ENCODE measurements around the gene CTBP1. TPM values are rescaled to one million over a fixed set of nuclear protein-coding genes. Genes with fewer than 3 reads are reported as not detected.

Gene CTBP1
- polyA plus RNA-seq, 1 donor from 2014 or later = 325 TPM

DNA sequence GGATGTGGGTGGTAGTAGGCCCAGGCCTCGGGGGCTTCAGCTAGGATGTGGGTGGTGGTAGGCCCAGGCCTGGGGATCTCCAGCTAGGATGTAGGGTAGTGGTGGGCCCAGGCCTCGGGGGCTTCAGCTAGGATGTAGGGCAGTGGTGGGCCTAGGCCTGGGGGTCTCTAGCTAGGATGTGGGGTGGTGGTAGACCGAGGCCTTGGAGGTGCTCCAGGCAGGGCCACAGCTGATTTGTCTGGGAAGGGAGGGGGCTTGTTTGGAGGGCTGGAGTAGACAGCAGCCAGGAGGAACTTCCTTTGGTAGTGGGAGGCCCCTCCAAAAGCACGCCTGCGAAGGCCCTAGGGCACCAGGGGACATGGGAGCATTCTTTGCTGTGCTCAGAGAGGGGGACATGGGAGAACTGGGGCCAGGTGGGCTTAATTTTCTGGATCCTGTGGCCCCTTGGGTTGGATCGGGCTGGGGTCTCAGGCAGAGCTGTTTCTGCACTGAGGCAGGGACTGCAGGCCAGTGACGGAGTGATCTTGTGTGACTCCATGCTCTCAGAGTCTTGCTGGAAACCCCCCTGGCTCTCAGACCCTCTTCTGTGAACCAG, 73.2 kb downstream of the CTBP1 start:
- Histone ChIP-seq H3F3A (ENCODE audit: insufficient read depth, low read length, poor library complexity, severe bottlenecking) (no peaks in the 10 kb centered on the region), H3K9ac (ENCODE audit: low read length) (no peak overlapping the region), H3K9me2 (ENCODE audit: insufficient read depth, low read length) (no peaks in the 10 kb centered on the region), H3K36me3 (ENCODE audit: insufficient read depth, low read length) (no peaks in the 10 kb centered on the region), H4K20me1 (ENCODE audit: insufficient read depth) (no peaks in the 10 kb centered on the region), H3K9me3 (ENCODE audit: low read length) (peaks cover 1% of the 10 kb centered on the region), H3K79me2 (replicated peaks; ENCODE audit: insufficient read depth, low read length) (no peaks in the 10 kb centered on the region), H3K27me3 (ENCODE audit: insufficient read depth, low read depth, low read length) (peaks cover 37% of the 10 kb centered on the region), H3K4me3 (ENCODE audit: low read length) (no peak overlapping the region), H3K4me2 (ENCODE audit: low read length) (no peak overlapping the region), H3K27ac (ENCODE audit: low read length) (no peak overlapping the region), H2AFZ (ENCODE audit: low read depth, low read length) (no peak overlapping the region)
- TF ChIP-seq RAD21 (conservative IDR thresholded peaks at IDR 0.05) (no peak), SMC3 (conservative IDR thresholded peaks at IDR 0.05; ENCODE audit: poor library complexity) (no peak), EZH2 (IDR thresholded peaks at IDR 0.05; ENCODE audit: borderline replicate concordance, insufficient read depth, low read length, poor library complexity, severe bottlenecking) (no peak), POLR2AphosphoS5 (IDR thresholded peaks at IDR 0.05) (no peak), MXI1 (conservative IDR thresholded peaks at IDR 0.05; ENCODE audit: poor library complexity, severe bottlenecking) (no peak), TAF1 (IDR thresholded peaks at IDR 0.05; ENCODE audit: low read depth) (no peak), EP300 (conservative IDR thresholded peaks at IDR 0.05; ENCODE audit: poor library complexity, severe bottlenecking) (no peak)
- TF ChIP-seq, protein P1, sequence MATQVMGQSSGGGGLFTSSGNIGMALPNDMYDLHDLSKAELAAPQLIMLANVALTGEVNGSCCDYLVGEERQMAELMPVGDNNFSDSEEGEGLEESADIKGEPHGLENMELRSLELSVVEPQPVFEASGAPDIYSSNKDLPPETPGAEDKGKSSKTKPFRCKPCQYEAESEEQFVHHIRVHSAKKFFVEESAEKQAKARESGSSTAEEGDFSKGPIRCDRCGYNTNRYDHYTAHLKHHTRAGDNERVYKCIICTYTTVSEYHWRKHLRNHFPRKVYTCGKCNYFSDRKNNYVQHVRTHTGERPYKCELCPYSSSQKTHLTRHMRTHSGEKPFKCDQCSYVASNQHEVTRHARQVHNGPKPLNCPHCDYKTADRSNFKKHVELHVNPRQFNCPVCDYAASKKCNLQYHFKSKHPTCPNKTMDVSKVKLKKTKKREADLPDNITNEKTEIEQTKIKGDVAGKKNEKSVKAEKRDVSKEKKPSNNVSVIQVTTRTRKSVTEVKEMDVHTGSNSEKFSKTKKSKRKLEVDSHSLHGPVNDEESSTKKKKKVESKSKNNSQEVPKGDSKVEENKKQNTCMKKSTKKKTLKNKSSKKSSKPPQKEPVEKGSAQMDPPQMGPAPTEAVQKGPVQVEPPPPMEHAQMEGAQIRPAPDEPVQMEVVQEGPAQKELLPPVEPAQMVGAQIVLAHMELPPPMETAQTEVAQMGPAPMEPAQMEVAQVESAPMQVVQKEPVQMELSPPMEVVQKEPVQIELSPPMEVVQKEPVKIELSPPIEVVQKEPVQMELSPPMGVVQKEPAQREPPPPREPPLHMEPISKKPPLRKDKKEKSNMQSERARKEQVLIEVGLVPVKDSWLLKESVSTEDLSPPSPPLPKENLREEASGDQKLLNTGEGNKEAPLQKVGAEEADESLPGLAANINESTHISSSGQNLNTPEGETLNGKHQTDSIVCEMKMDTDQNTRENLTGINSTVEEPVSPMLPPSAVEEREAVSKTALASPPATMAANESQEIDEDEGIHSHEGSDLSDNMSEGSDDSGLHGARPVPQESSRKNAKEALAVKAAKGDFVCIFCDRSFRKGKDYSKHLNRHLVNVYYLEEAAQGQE (IDR thresholded peaks at IDR 0.05; ENCODE audit: borderline replicate concordance) = no peak
- TF ChIP-seq, protein P2, sequence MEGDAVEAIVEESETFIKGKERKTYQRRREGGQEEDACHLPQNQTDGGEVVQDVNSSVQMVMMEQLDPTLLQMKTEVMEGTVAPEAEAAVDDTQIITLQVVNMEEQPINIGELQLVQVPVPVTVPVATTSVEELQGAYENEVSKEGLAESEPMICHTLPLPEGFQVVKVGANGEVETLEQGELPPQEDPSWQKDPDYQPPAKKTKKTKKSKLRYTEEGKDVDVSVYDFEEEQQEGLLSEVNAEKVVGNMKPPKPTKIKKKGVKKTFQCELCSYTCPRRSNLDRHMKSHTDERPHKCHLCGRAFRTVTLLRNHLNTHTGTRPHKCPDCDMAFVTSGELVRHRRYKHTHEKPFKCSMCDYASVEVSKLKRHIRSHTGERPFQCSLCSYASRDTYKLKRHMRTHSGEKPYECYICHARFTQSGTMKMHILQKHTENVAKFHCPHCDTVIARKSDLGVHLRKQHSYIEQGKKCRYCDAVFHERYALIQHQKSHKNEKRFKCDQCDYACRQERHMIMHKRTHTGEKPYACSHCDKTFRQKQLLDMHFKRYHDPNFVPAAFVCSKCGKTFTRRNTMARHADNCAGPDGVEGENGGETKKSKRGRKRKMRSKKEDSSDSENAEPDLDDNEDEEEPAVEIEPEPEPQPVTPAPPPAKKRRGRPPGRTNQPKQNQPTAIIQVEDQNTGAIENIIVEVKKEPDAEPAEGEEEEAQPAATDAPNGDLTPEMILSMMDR (IDR thresholded peaks at IDR 0.05; ENCODE audit: poor library complexity, severe bottlenecking) = no peak

DNA sequence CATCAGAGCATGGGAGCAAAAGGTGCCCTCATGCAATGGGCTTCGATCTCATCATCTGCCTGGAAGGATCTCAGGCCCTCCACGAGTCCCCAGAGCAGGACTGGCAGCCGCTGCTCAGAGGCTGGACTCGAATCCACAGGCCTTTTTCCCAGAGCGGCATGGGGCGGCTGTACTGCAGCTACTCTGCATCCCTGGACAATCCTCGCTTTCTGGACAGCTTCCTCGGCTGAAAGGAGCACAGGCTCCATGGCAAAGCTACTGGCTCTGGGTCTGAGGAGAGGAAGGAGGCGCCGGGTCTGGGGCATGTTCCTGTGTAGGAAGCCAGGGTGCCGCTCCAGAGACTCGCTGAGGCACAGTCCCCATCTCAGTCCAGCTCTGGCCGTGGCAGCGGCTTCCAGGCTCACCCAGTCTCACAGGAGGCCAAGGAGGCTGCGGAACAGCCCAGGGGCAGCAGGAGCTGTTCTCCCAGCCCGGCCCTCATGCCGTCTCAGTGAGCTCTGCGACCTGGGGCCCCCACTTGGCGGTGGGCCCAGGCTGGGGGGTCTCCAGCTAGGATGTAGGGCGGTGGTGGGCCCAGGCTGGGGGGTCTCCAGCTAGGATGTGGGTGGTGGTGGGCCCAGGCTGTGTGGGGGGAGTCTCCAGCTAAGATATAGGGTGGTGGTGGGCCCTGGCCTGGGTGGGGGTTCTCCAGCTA, 73.8 kb downstream of the CTBP1 start:
- Histone ChIP-seq H3K9me3 (ENCODE audit: low read length) (no peaks in the 10 kb centered on the region), H3K9ac (ENCODE audit: low read length) (no peak overlapping the region), H2AFZ (ENCODE audit: low read depth, low read length) (no peak overlapping the region), H3K4me2 (ENCODE audit: low read length) (no peak overlapping the region), H3K27me3 (ENCODE audit: insufficient read depth, low read depth, low read length) (peaks cover 44% of the 10 kb centered on the region), H3K4me3 (ENCODE audit: low read length) (no peak overlapping the region), H3F3A (ENCODE audit: insufficient read depth, low read length, poor library complexity, severe bottlenecking) (no peaks in the 10 kb centered on the region), H4K20me1 (ENCODE audit: insufficient read depth) (no peaks in the 10 kb centered on the region), H3K79me2 (replicated peaks; ENCODE audit: insufficient read depth, low read length) (no peaks in the 10 kb centered on the region), H3K9me2 (ENCODE audit: insufficient read depth, low read length) (no peaks in the 10 kb centered on the region), H3K36me3 (ENCODE audit: insufficient read depth, low read length) (no peaks in the 10 kb centered on the region), H3K27ac (ENCODE audit: low read length) (no peak overlapping the region)
- no peak for TF ChIP-seq TAF1 (IDR thresholded peaks at IDR 0.05; ENCODE audit: low read depth)
- TF ChIP-seq, protein P1 (IDR thresholded peaks at IDR 0.05; ENCODE audit: borderline replicate concordance) = no peak
- no peak for TF ChIP-seq SMC3 (conservative IDR thresholded peaks at IDR 0.05; ENCODE audit: poor library complexity)
- no peak for TF ChIP-seq MXI1 (conservative IDR thresholded peaks at IDR 0.05; ENCODE audit: poor library complexity, severe bottlenecking)
- TF ChIP-seq EZH2 (IDR thresholded peaks at IDR 0.05; ENCODE audit: borderline replicate concordance, insufficient read depth, low read length, poor library complexity, severe bottlenecking) = no peak
- TF ChIP-seq RAD21 (conservative IDR thresholded peaks at IDR 0.05) = no peak
- TF ChIP-seq, protein P2 (IDR thresholded peaks at IDR 0.05; ENCODE audit: poor library complexity, severe bottlenecking) = no peak
- TF ChIP-seq POLR2AphosphoS5 (IDR thresholded peaks at IDR 0.05) = no peak
- no peak for TF ChIP-seq EP300 (conservative IDR thresholded peaks at IDR 0.05; ENCODE audit: poor library complexity, severe bottlenecking)
